ENCODE results near the gene NCOR1.

NCOR1 gene

DNA sequence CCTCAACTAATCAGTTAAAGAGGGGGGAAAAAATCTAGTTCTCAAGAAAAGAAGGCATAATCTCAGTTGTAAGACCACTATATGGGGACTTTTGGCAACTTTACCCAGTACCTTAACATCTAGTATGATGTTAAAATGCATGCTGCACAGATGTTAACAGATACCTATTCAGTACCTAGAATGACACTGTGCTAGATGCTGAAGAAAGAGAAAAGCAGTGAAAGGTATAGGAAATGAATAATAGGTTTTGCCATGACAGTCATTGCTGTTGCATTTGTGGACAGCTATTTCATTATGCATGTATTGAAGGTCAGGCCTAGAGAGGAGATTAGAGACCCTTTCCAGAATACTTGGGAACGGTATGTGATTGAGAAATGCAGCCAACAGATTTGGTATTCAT is 36.2 kb upstream of the NCOR1 start:
- TF ChIP-seq, protein P1, sequence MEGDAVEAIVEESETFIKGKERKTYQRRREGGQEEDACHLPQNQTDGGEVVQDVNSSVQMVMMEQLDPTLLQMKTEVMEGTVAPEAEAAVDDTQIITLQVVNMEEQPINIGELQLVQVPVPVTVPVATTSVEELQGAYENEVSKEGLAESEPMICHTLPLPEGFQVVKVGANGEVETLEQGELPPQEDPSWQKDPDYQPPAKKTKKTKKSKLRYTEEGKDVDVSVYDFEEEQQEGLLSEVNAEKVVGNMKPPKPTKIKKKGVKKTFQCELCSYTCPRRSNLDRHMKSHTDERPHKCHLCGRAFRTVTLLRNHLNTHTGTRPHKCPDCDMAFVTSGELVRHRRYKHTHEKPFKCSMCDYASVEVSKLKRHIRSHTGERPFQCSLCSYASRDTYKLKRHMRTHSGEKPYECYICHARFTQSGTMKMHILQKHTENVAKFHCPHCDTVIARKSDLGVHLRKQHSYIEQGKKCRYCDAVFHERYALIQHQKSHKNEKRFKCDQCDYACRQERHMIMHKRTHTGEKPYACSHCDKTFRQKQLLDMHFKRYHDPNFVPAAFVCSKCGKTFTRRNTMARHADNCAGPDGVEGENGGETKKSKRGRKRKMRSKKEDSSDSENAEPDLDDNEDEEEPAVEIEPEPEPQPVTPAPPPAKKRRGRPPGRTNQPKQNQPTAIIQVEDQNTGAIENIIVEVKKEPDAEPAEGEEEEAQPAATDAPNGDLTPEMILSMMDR (IDR thresholded peaks at IDR 0.05) = no peak

DNA sequence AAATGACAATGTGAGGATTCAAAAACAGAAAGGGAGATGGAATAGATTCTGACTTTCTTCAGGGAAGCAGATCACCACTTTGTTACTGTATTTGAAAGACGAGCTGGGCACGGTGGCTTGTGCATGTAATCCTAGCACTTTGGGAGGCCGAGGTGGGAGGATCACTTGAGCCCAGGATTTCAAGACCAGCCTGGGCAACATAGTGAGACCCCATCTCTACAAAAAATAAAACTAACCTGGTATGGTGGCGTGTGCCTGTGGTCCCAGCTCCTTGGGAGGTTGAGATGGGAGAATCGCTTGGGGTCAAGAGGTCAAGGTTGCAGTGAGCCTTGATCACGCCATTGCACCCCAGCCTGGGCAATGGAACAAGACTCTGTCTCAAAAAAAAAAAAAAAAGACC is 35.7 kb upstream of the NCOR1 start:
- TF ChIP-seq, protein P1 (IDR thresholded peaks at IDR 0.05) = no peak

DNA sequence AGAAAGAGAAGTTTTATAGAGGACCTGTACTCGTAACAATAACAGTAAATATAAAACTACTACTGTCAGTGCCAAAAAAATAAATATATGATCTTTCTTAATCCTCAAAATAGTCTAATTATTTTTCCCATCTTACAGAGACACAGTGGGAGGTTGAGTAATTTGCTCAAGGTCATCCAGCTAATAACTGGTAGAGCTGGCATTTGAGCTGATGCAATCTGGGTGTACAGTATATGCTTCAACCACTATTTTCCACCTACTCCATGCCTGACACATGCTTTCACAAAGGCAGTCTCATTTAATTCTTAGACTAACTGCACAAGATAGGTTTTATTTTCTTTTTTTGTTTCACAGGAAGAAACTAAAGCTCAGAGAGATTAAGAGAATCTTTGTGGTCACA is 35.3 kb upstream of the NCOR1 start:
- TF ChIP-seq, protein P1 (IDR thresholded peaks at IDR 0.05) = no peak

DNA sequence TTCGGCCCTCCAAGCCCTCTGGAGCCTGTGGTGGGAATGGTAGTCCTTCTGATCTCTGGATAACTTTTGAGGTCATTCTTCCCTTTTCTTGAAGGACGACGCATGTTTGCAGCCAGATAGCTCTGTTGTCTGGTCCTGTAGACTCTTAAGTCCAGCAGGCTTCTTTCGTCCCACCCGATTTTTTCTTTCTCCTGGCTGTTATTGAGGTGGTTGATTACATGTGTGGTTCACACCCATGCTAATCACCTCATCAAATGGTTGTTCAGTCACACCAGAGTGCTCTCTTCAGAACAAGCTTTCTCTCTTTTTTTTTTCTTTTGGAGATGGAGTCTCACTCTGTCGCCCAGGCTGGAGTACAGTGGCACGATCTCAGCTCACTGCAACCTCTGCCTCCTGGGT is 32.3 kb upstream of the NCOR1 start:
- TF ChIP-seq, protein P1 (IDR thresholded peaks at IDR 0.05) = no peak

DNA sequence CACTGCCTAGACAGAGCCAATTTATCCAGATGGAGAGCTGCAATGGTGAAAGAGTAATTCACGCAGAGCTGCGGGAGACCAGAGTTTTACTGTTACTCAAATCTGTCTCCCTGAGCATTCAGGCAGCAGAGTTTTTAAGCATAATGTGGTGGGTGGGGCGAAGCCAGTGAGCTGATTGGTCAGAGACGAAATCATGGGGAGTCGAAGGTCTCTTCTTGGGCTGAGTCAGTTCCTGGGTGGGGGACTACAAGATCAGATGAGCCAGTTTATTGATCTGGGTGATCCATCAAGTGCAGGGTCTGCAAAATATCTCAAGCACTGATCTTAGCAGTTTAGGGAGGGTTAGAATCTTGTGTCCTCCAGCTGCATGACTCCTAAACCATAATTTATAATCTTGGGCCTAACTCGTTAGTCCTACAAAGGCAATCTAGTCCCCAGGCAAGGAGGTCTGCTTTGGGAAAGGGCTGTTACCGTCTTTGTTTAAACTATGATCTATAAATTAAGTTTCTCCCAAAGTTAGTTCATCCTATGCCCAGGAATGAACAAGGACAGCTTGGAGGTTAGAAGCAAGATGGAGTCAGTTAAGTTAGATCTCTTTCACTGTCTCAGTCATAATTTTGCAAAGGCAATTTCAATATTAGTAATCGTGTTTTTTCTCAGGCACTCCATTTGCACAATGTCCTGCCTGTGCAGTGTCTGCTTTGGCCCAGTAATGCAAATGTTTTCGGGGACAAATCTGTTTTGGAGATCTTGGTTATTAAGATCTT is 28.6 kb upstream of the NCOR1 start:
- TF ChIP-seq, protein P1 (IDR thresholded peaks at IDR 0.05) = no peak

- TF ChIP-seq, protein P1 (IDR thresholded peaks at IDR 0.05) = no peak
Observed at GRCh38 chr17:16243385-16243784, 28.1 kb upstream of the NCOR1 start.

DNA sequence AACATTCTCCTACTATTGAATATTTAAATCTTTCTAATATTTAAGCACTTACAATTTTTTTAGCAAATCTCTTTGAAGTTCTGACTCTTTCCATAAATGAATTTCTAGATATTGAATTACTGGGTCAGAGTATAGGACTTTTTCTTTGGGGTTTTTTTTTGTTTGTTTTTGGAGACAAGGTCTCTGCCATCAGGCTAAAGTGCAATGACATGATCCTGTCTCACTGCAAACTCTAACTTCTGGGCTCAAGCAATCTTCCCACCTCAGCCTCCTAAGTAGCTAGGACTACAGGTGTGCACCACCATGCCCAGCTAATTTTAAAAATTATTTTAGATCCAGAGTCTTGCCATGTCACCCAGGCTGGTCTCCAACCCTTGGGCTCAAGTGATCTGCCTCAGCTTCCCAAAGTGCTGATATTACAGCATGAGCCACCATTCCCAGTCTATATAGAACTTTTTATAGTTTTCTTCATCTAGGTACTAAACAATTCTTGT is 26.6 kb upstream of the NCOR1 start:
- TF ChIP-seq, protein P1 (IDR thresholded peaks at IDR 0.05) = no peak
